ENCODE data around the gene IL25.

- TF ChIP-seq CTCF (IDR thresholded peaks at IDR 0.05 in 2 of 3, conservative IDR thresholded peaks at IDR 0.05 in 1 of 3; ENCODE audit: control insufficient read depth in 2 of 3, extremely low read depth in 1 of 3, insufficient read depth in 1 of 3, low read depth in 3 of 3, low read length in 3 of 3) (no peak), HDGF (IDR thresholded peaks at IDR 0.05) (no peak), ZNF384 (IDR thresholded peaks at IDR 0.05; ENCODE audit: borderline replicate concordance, low read depth, low read length) (no peak), CHD1 (IDR thresholded peaks at IDR 0.05; ENCODE audit: low read depth, low read length) (no peak), POLR2A (IDR thresholded peaks at IDR 0.05; ENCODE audit: low read depth, low read length) (no peak), EED (IDR thresholded peaks at IDR 0.05; ENCODE audit: low read depth) (no peak), HCFC1 (IDR thresholded peaks at IDR 0.05; ENCODE audit: low read length) (no peak), EZH2 (IDR thresholded peaks at IDR 0.05; ENCODE audit: borderline replicate concordance, control insufficient read depth, low read depth, low read length) (no peak), RAD21 (IDR thresholded peaks at IDR 0.05; ENCODE audit: insufficient read depth, low read depth, low read length) (no peak), MXI1 (IDR thresholded peaks at IDR 0.05; ENCODE audit: low read depth, low read length) (no peak), ZBTB11 (CRISPR knock-in tag; IDR thresholded peaks at IDR 0.05) (no peak)
- TF ChIP-seq, protein P1, sequence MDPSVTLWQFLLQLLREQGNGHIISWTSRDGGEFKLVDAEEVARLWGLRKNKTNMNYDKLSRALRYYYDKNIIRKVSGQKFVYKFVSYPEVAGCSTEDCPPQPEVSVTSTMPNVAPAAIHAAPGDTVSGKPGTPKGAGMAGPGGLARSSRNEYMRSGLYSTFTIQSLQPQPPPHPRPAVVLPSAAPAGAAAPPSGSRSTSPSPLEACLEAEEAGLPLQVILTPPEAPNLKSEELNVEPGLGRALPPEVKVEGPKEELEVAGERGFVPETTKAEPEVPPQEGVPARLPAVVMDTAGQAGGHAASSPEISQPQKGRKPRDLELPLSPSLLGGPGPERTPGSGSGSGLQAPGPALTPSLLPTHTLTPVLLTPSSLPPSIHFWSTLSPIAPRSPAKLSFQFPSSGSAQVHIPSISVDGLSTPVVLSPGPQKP (IDR thresholded peaks at IDR 0.05; ENCODE audit: low read depth, low read length) = no peak
- TF ChIP-seq, protein P2, sequence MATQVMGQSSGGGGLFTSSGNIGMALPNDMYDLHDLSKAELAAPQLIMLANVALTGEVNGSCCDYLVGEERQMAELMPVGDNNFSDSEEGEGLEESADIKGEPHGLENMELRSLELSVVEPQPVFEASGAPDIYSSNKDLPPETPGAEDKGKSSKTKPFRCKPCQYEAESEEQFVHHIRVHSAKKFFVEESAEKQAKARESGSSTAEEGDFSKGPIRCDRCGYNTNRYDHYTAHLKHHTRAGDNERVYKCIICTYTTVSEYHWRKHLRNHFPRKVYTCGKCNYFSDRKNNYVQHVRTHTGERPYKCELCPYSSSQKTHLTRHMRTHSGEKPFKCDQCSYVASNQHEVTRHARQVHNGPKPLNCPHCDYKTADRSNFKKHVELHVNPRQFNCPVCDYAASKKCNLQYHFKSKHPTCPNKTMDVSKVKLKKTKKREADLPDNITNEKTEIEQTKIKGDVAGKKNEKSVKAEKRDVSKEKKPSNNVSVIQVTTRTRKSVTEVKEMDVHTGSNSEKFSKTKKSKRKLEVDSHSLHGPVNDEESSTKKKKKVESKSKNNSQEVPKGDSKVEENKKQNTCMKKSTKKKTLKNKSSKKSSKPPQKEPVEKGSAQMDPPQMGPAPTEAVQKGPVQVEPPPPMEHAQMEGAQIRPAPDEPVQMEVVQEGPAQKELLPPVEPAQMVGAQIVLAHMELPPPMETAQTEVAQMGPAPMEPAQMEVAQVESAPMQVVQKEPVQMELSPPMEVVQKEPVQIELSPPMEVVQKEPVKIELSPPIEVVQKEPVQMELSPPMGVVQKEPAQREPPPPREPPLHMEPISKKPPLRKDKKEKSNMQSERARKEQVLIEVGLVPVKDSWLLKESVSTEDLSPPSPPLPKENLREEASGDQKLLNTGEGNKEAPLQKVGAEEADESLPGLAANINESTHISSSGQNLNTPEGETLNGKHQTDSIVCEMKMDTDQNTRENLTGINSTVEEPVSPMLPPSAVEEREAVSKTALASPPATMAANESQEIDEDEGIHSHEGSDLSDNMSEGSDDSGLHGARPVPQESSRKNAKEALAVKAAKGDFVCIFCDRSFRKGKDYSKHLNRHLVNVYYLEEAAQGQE (IDR thresholded peaks at IDR 0.05; ENCODE audit: low read depth, low read length) = no peak
Measured at GRCh38 chr14:23392613-23393012, 20.0 kb downstream of the IL25 start.

Data from GM12878 (cell line).